Measurements from ENCODE around the gene SREBF2. TPM values are rescaled to one million over a fixed set of nuclear protein-coding genes. Genes with fewer than 3 reads are reported as not detected.

The SREBF2 gene
- total RNA-seq, 6 experiments from 2014 or later: 29.3 to 42.1 (median 37.6) TPM

- no peak for TF ChIP-seq CTCF (IDR thresholded peaks at IDR 0.05)
- Mint-ChIP-seq H3K4me1 (ENCODE audit: low read depth) (no peaks in the 10 kb centered on the region), H3K27me3 (ENCODE audit: insufficient read depth) (no peaks in the 10 kb centered on the region; the same call in none of the 2 replicates), H3K27ac (no peak overlapping the region), H3K36me3 (ENCODE audit: low read depth) (no peaks in the 10 kb centered on the region), H3K4me3 (no peak overlapping the region), H3K9me3 (no peaks in the 10 kb centered on the region)
- no peak for DNase-seq
These were observed 69.1 kb downstream of the SREBF2 start for GRCh38 chr22:41902016-41902415.

GRCh38 chr22:41902932-41903421, 70.1 kb downstream of the SREBF2 start:
- DNase-seq: no peak
- peaks cover 6% of the 10 kb centered on the region; the same call in 1 of the 2 replicates for H3K4me1 Mint-ChIP-seq (ENCODE audit: low read depth)
- no peaks in the 10 kb centered on the region; the same call in 1 of the 2 replicates for H3K27me3 Mint-ChIP-seq (ENCODE audit: insufficient read depth)
- H3K9me3 Mint-ChIP-seq: no peaks in the 10 kb centered on the region
- H3K4me3 Mint-ChIP-seq: no peak overlapping the region
- H3K27ac Mint-ChIP-seq: no peak overlapping the region
- no peaks in the 10 kb centered on the region for H3K36me3 Mint-ChIP-seq (ENCODE audit: low read depth)
- TF ChIP-seq CTCF (IDR thresholded peaks at IDR 0.05): no peak

DNA sequence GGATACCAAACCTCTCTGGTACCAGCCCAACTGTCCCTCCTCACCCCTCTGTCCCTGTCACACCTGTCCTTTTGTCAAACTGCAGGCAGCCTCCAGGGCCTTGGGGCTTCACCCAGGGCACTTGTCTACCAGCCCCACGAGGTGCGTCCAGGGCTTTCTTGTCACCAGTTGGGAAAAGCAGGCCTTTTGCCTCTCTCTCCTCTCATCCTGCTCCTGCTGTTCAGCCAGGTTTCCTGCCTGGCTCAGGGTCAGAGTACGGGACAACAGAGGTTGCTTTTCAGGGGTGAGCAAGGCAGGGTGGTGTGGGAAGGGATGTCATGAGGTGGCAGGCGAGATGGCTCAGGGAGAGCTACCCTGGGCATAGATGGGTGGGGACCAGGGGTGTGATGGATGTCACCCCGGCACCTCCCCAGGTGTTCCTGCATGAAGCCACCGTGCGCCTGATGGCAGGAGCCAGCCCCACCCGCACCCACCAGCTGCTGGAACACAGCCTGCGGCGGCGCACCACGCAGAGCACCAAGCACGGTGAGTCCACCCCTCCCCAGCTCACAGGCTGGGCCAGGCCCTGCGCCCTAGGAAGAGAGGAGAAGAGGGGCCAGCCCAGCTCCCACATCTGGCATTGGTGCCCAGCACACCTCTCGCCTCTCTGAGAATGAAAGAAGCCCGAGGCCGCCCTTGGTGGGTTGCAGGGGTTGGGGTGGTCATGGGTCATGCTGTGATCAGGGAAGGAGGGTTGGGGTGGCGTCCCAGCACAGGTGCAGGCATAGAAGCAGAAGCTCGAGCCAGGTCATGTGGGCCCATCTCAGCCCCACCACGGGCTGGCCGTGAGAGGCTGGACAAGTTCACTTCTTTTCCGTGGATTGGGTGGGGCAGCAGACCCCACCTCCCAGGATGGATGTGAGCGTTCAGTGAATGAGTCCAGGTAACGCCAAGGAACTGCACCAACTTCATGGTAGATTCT, 71.8 kb downstream of the SREBF2 start:
- Mint-ChIP-seq H3K27ac (no peak overlapping the region), H3K27me3 (ENCODE audit: insufficient read depth) (no peaks in the 10 kb centered on the region)
- no peak for DNase-seq

GRCh38 chr22:41905411-41906202, 72.7 kb downstream of the SREBF2 start:
- no peaks in the 10 kb centered on the region for H3K27me3 Mint-ChIP-seq (ENCODE audit: insufficient read depth)
- H3K27ac Mint-ChIP-seq: no peak overlapping the region
- H3K36me3 Mint-ChIP-seq (ENCODE audit: low read depth): no peaks in the 10 kb centered on the region
- no peaks in the 10 kb centered on the region for H3K9me3 Mint-ChIP-seq
- TF ChIP-seq CTCF (IDR thresholded peaks at IDR 0.05): no peak
- H3K4me3 Mint-ChIP-seq: no peak overlapping the region
- H3K4me1 Mint-ChIP-seq (ENCODE audit: low read depth): peaks cover 8% of the 10 kb centered on the region; the same call in 1 of the 2 replicates
- no peak for DNase-seq

More for the DNA sequence above, 71.8 kb downstream of the SREBF2 start:
- Mint-ChIP-seq H3K4me3 (no peak overlapping the region), H3K4me1 (ENCODE audit: low read depth) (peaks cover 8% of the 10 kb centered on the region; the same call in 1 of the 2 replicates), H3K36me3 (ENCODE audit: low read depth) (no peaks in the 10 kb centered on the region), H3K9me3 (no peaks in the 10 kb centered on the region)
- TF ChIP-seq CTCF (IDR thresholded peaks at IDR 0.05): no peak

DNA sequence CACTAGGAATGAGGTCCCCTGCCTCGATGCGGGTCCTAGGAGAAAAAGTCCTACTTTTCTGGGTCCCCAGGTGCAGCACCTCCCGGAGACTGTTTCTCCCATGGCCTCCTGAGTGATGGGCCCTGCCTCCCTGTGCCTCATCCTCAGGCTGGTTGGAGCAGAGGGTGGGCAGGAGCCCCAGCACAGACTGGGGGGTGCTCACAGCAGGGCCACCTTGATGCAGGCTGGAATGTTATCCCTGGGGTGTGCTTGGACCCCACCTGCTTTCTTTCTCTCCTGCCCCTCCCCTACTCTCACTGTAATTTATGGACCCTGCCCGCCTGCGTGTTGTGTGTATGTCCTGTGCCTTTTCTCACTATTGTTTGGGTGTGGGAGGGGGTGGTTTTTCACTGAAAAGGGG, 73.9 kb downstream of the SREBF2 start:
- Mint-ChIP-seq H3K4me3 (no peak overlapping the region), H3K27me3 (ENCODE audit: insufficient read depth) (peaks cover 5% of the 10 kb centered on the region; the same call in 1 of the 2 replicates), H3K4me1 (ENCODE audit: low read depth) (peaks cover 8% of the 10 kb centered on the region; the same call in 1 of the 2 replicates), H3K36me3 (ENCODE audit: low read depth) (no peaks in the 10 kb centered on the region), H3K27ac (no peak overlapping the region), H3K9me3 (no peaks in the 10 kb centered on the region)
- TF ChIP-seq CTCF (IDR thresholded peaks at IDR 0.05): no peak
- DNase-seq: no peak
